ENCODE results near the gene ABHD8. TPM values are rescaled to one million over a fixed set of nuclear protein-coding genes. Genes with fewer than 3 reads are reported as not detected.

The ABHD8 gene
- polyA plus RNA-seq, 1 donor: 8.5 TPM

Other genes starting within 250 kb of the ABHD8 start
- 8.4 TPM for gene HAUS8, start 228.0 kb downstream of the ABHD8 start, polyA plus RNA-seq (ENCODE audit: insufficient read length)
- 40.1 TPM for gene MYO9B, start 227.6 kb downstream of the ABHD8 start, polyA plus RNA-seq (ENCODE audit: insufficient read length)
- gene USE1, start 88.1 kb downstream of the ABHD8 start, polyA plus RNA-seq (ENCODE audit: insufficient read length): 35.1 TPM
- gene OCEL1, start 77.2 kb downstream of the ABHD8 start, polyA plus RNA-seq (ENCODE audit: insufficient read length): 8.2 TPM
- 36.0 TPM for gene NR2F6, start 57.5 kb downstream of the ABHD8 start, polyA plus RNA-seq (ENCODE audit: insufficient read length)
- gene USHBP1, start 38.7 kb downstream of the ABHD8 start, polyA plus RNA-seq (ENCODE audit: insufficient read length): 8.8 TPM
- 105 TPM for gene BABAM1, start 36.0 kb downstream of the ABHD8 start, polyA plus RNA-seq (ENCODE audit: insufficient read length)
- gene ANKLE1, start 21.5 kb downstream of the ABHD8 start, polyA plus RNA-seq (ENCODE audit: insufficient read length): 1.6 TPM
- gene MRPL34, start 2.4 kb upstream of the ABHD8 start, polyA plus RNA-seq (ENCODE audit: insufficient read length): 37.1 TPM
- 37.7 TPM for gene DDA1, start 6.1 kb upstream of the ABHD8 start, polyA plus RNA-seq (ENCODE audit: insufficient read length)
- 8.4 TPM for gene ANO8, start 31.4 kb upstream of the ABHD8 start, polyA plus RNA-seq (ENCODE audit: insufficient read length)
- 14.2 TPM for gene GTPBP3, start 34.1 kb upstream of the ABHD8 start, polyA plus RNA-seq (ENCODE audit: insufficient read length)
- 68.7 TPM for gene PLVAP, start 73.9 kb upstream of the ABHD8 start, polyA plus RNA-seq (ENCODE audit: insufficient read length)
- gene CCDC194, start 90.8 kb upstream of the ABHD8 start, polyA plus RNA-seq (ENCODE audit: insufficient read length): not detected
- 11.4 TPM for gene BST2, start 102.2 kb upstream of the ABHD8 start, polyA plus RNA-seq (ENCODE audit: insufficient read length)
- 34.9 TPM for gene MVB12A, start 116.6 kb upstream of the ABHD8 start, polyA plus RNA-seq (ENCODE audit: insufficient read length)
- 1.5 TPM for gene TMEM221, start 145.2 kb upstream of the ABHD8 start, polyA plus RNA-seq (ENCODE audit: insufficient read length)
- not detected for gene NXNL1, start 157.5 kb upstream of the ABHD8 start, polyA plus RNA-seq (ENCODE audit: insufficient read length)
- gene SLC27A1, start 167.1 kb upstream of the ABHD8 start, polyA plus RNA-seq (ENCODE audit: insufficient read length): 23.4 TPM
- 62.4 TPM for gene PGLS, start 208.2 kb upstream of the ABHD8 start, polyA plus RNA-seq (ENCODE audit: insufficient read length)

All from hindlimb muscle (tissue), 1 donor.